Gastroesophageal sphincter (tissue), 4 donors: ENCODE data around the gene TPST2. TPM values are rescaled to one million over a fixed set of nuclear protein-coding genes. Genes with fewer than 3 reads are reported as not detected.

ENCODE experiments used
- ATAC-seq: fragments of 150-250 bp; one replicate; pipeline ENCODE4 v1.9.1; 2016; ENCODE audit warnings: mild to moderate bottlenecking, moderate library complexity
- H3K27ac ChIP-seq, 4 donors: fragments of 200-600 bp; sonication (generic) in 3 of 4; 1 replicate in 3 of 4; 2 replicates in 1 of 4; pipeline ENCODE4 v1.5.1; 2016 to 2019
- H3K27me3 ChIP-seq: fragments of 200-600 bp; sonication (generic); one replicate; pipeline ENCODE4 v1.5.1; 2019
- H3K36me3 ChIP-seq, 2 donors: fragments of 200-600 bp; sonication (generic); one replicate each; pipeline ENCODE4 v1.5.1; 2019; ENCODE audit warnings: control low read depth in 1 of 2
- H3K4me1 ChIP-seq, 3 donors: fragments of 200-600 bp; sonication (generic); 1 replicate in 2 of 3; 2 replicates in 1 of 3; pipeline ENCODE4 v1.5.1; 2016 to 2019; ENCODE audit warnings: control low read depth in 2 of 3
- H3K4me3 ChIP-seq, 2 donors: fragments of 200-600 bp; sonication (generic); one replicate each; pipeline ENCODE4 v1.5.1; 2019; ENCODE audit warnings: mild to moderate bottlenecking in 1 of 2, moderate library complexity in 1 of 2
- H3K9me3 ChIP-seq, 3 donors: fragments of 200-600 bp; sonication (generic); one replicate each; pipeline ENCODE4 v1.5.1; 2017 to 2019; ENCODE audit warnings: control low read depth in 2 of 3
- EP300 ChIP-seq: sonication (generic); formaldehyde crosslinking; IDR thresholded peaks from one replicate; pipeline ENCODE4 v1.6.1; 2017; ENCODE audit warnings: antibody characterized with exemption, mild to moderate bottlenecking
- POLR2A ChIP-seq, 2 donors: fragments of 450-650 bp; IDR thresholded peaks; one replicate each; pipeline ENCODE4 v1.6.1; 2017; ENCODE audit warnings: antibody characterized with exemption in 2 of 2, mild to moderate bottlenecking in 2 of 2, moderate library complexity in 1 of 2
- POLR2AphosphoS5 ChIP-seq: sonication (generic); formaldehyde crosslinking; IDR thresholded peaks from one replicate; pipeline ENCODE4 v1.6.1; 2017; ENCODE audit warnings: antibody characterized with exemption
- WGBS, 2 donors: methylation state at CpG; one replicate each; pipeline ENCODE4 v1.1.5; 2018; ENCODE audit warnings: low coverage in 1 of 2; 5-methylcytosine and 5-hydroxymethylcytosine counted together
- total RNA-seq, 4 donors: library from RNA; depleted of rRNA; stranded (reverse); fragments of >200 nt; gene quantifications; one replicate each; pipeline ENCODE4 v1.1.0, GENCODE V29; 2016
- TF ChIP-seq, protein P1 (sequence below), 4 experiments: fragments of 200-600 bp in 2 of 4; fragments of 450-650 bp in 2 of 4; sonication (generic) in 1 of 4; IDR thresholded peaks; one replicate each; pipeline ENCODE4 v1.5.1; 2017 to 2019; ENCODE audit warnings: antibody characterized with exemption in 4 of 4, mild to moderate bottlenecking in 2 of 4, moderate library complexity in 2 of 4

Gene TPST2
- total RNA-seq, 4 donors from 2014 or later: 16.8 to 27.7 (median 21.0) TPM

DNA sequence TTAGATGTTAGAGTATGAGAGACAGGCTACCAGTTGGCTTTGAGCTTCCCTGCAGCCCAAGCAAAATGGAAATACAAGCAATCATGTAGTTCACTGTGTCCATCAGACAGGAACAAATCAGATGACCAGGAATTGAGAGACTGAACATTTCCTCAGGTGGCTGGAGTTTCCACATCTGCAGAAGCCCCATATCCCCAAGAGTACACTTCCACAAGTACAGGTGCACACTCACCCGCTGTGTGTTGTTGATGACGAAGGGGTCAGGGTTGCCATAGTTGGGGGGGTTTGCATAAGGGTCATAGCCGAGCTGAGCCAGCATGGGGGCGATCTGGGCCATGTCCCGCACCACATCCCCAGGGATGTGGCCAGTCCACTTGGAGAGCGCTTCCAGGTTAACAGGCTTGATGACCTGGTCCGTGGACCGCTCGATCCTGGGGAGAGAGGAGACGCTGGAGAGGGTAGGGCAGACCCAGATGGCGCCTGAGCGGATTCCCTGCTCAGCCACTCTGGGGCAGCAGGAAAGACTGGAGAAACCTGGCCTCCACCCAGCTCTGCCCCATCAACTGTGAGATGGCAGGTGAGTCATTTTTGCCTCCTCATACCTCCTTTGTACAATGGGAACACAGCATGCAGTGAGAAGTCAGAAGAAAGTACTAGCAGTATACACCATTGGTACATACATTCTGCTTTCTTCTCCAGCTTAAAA lies 53.7 kb downstream of the TPST2 start:
- TF ChIP-seq EP300 (no peak), POLR2AphosphoS5 (no peak), POLR2A (IDR thresholded peaks at IDR 0.05) (no peak)
- TF ChIP-seq, protein P1, sequence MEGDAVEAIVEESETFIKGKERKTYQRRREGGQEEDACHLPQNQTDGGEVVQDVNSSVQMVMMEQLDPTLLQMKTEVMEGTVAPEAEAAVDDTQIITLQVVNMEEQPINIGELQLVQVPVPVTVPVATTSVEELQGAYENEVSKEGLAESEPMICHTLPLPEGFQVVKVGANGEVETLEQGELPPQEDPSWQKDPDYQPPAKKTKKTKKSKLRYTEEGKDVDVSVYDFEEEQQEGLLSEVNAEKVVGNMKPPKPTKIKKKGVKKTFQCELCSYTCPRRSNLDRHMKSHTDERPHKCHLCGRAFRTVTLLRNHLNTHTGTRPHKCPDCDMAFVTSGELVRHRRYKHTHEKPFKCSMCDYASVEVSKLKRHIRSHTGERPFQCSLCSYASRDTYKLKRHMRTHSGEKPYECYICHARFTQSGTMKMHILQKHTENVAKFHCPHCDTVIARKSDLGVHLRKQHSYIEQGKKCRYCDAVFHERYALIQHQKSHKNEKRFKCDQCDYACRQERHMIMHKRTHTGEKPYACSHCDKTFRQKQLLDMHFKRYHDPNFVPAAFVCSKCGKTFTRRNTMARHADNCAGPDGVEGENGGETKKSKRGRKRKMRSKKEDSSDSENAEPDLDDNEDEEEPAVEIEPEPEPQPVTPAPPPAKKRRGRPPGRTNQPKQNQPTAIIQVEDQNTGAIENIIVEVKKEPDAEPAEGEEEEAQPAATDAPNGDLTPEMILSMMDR (IDR thresholded peaks at IDR 0.05): no peak
- no peak overlapping the region for H3K27ac ChIP-seq
- no peaks in the 10 kb centered on the region for H3K9me3 ChIP-seq
- no peaks in the 10 kb centered on the region for H3K4me1 ChIP-seq
- H3K4me3 ChIP-seq: no peak overlapping the region
- WGBS, 2 donors: 90 to 93% methylated on average over 2 to 3 of the region's 12 CpGs
- H3K27me3 ChIP-seq: no peaks in the 10 kb centered on the region
- H3K36me3 ChIP-seq: peaks cover 0 to 50% of the 10 kb centered on the region in 2 donors
- no peak for ATAC-seq

DNA sequence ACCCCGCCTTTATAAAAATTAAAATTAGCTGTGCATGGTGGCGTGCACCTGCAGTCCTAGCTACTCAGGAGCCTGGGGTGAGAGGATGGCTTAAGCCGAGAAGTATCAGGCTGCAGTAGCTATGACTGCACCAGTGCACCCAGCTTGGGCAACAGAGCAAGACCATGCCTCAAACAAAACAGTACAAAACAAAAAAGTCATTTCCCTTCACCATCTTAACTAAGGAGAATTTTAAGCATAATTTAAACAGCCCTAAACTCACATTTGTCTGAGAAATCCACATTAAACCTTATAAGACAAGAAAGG lies 54.4 kb downstream of the TPST2 start:
- ATAC-seq: no peak
- 92 to 100% methylated on average over 1 to 3 of the region's 3 CpGs for WGBS, 2 donors
- peaks cover 0 to 50% of the 10 kb centered on the region in 2 donors for H3K36me3 ChIP-seq

DNA sequence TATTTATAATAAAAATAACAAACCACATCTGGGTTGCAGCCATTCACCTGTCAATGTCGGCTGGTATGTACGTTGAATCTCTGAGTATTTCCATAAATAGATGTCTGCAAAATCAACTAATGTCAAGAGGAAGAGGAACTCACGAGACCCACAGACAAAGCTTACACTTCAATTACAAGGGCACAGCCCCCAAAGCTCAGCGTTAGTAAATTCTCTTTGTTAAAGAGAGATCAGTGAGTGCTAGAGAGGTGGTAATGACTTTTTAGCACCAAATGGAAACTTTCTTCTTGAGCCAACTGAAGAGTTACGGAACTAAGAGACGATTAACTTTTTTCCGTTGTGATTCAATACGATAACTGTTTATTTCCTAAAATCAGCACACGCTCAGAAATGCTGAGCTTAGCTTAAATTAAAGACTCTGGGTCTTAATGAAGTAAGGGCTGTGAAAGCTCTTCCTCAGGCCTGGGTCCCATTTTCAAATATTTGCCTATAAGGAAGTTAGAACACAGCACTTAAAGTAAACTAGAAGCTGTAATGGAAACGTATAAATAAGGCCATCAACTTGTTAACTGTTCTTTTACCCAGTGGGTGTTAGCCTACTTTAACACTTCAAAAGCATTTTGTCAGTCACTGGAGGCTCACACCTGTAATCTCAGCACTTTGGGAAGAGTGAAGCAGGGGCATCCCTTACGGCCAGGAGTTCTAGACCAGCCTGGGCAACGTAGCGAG lies 54.9 kb downstream of the TPST2 start:
- Histone ChIP-seq H3K27me3 (no peaks in the 10 kb centered on the region), H3K9me3 (no peaks in the 10 kb centered on the region), H3K4me3 (no peak overlapping the region), H3K27ac (no peak overlapping the region), H3K4me1 (no peaks in the 10 kb centered on the region), H3K36me3 (peaks cover 0 to 50% of the 10 kb centered on the region in 2 donors)
- 47 to 54% methylated on average over 12 to 13 of the region's 13 CpGs for WGBS, 2 donors
- ATAC-seq: no peak
- TF ChIP-seq POLR2AphosphoS5 (no peak), EP300 (no peak)
- TF ChIP-seq, protein P1 (IDR thresholded peaks at IDR 0.05): no peak

More for the DNA sequence above, 54.4 kb downstream of the TPST2 start:
- H3K9me3 ChIP-seq: no peaks in the 10 kb centered on the region
- TF ChIP-seq EP300 (no peak), POLR2A (IDR thresholded peaks at IDR 0.05) (no peak), POLR2AphosphoS5 (no peak)
- TF ChIP-seq, protein P1 (IDR thresholded peaks at IDR 0.05): no peak
- no peak overlapping the region for H3K4me3 ChIP-seq
- H3K27me3 ChIP-seq: no peaks in the 10 kb centered on the region
- H3K27ac ChIP-seq: no peak overlapping the region
- H3K4me1 ChIP-seq: no peaks in the 10 kb centered on the region

DNA sequence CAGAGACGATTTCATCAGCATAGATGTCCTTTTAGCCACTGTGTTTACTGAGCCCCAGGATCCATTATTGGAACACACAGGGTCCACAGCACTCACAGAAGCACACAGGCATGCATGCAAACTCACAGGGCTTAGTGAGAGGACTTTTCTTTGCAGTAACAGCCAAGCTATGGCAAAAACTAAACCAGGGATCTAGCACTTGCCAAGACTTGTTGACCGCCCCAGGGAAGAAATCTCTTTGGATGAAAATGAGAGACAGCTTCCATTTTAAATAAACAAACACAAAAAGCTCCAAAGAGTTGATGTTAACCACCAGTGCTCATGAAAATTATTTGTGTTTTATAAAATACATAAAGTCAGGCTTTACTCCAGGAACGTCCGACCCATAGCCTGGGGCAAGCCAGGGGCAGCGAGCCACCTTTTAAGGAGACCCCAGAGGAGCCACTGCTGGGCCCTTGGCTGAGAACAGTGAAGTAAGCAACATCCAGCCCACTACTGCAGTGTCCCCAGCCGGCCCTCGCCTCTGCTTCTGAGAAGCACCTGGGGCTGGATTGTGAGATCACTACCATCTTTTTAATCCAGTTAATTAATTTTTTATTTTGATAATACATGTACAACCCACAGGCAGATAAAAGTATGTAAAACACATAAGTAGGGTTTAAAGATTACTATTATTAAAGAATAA lies 55.6 kb downstream of the TPST2 start:
- Histone ChIP-seq H3K27ac (no peak overlapping the region), H3K9me3 (no peaks in the 10 kb centered on the region)

More for the DNA sequence above, 55.6 kb downstream of the TPST2 start:
- no peak for ATAC-seq
- Histone ChIP-seq H3K27me3 (no peaks in the 10 kb centered on the region), H3K4me3 (no peak overlapping the region), H3K36me3 (peaks cover 0 to 51% of the 10 kb centered on the region in 2 donors), H3K4me1 (no peaks in the 10 kb centered on the region)
- 80 to 81% methylated on average over 4 to 6 of the region's 7 CpGs for WGBS, 2 donors
- TF ChIP-seq, protein P1 (IDR thresholded peaks at IDR 0.05): no peak
